SJSA1 (cell line): ENCODE measurements around the gene PYROXD2. TPM values are rescaled to one million over a fixed set of nuclear protein-coding genes. Genes with fewer than 3 reads are reported as not detected.
"Not testable (repeated sequence)": the region's sequence is repeated elsewhere in the genome, so short reads cannot be mapped to it uniquely, and the experiment has no call there.

Experiments used
- DNase-seq, 2 experiments: peaks; one replicate each; pipeline ENCODE4 v3.0.0-alpha.2; 2015 to 2020; ENCODE audit warnings: low spot score in 2 of 2, low read depth in 1 of 2
- H3K27ac ChIP-seq: fragments of 250-450 bp; sonication (Bioruptor Pico); 2 replicates; pipeline ENCODE4 v1.5.1; 2020; ENCODE audit warnings: mild to moderate bottlenecking, moderate library complexity
- H3K27me3 ChIP-seq: fragments of 250-450 bp; sonication (Bioruptor Pico); replicated peaks from 2 replicates; pipeline ENCODE4 v1.5.1; 2020; ENCODE audit warnings: mild to moderate bottlenecking, moderate library complexity
- H3K36me3 ChIP-seq: fragments of 250-450 bp; sonication (Bioruptor Pico); 2 replicates; pipeline ENCODE4 v1.5.1; 2020; ENCODE audit warnings: mild to moderate bottlenecking
- H3K4me1 ChIP-seq: fragments of 250-450 bp; sonication (Bioruptor Pico); replicated peaks from 2 replicates; pipeline ENCODE4 v1.6.1; 2021; ENCODE audit warnings: mild to moderate bottlenecking
- H3K4me3 ChIP-seq: fragments of 250-450 bp; sonication (Bioruptor Pico); 2 replicates; pipeline ENCODE4 v1.5.1; 2020; ENCODE audit warnings: mild to moderate bottlenecking
- H3K9me3 ChIP-seq: fragments of 250-450 bp; sonication (Bioruptor Pico); replicated peaks from 2 replicates; pipeline ENCODE4 v1.5.1; 2020; ENCODE audit warnings: mild to moderate bottlenecking
- total RNA-seq: library from RNA; depleted of rRNA; stranded (reverse); fragments of >200 nt; shearing (Covaris generic); gene quantifications from 2 replicates; pipeline ENCODE4 v1.2.3, GENCODE V29; 2014; rRNA removed

PYROXD2 gene
- total RNA-seq, 1 experiment from 2014 or later = 13.8 TPM

DNA sequence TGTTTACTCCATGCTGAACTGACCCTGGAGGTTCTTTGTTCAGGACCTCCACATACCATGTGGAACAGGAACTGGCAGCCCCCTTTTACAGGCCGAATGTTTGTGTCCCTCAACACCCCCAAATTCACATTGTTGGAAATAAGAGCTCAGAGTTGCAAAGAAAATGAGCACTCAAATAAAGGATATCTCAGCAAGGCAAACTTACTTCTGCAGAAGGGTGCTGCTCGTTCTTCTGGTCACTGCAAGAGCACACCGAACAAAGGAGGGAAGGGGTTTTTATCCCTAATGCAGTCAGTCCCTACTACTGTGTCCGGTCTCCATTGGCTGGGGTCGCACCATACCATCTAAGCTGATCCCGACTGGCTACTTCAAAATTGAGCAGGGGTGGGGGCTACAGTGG, 68.1 kb downstream of the PYROXD2 start:
- no peak for DNase-seq
- Histone ChIP-seq H3K36me3 (no peaks in the 10 kb centered on the region), H3K9me3 (no peaks in the 10 kb centered on the region), H3K27me3 (no peaks in the 10 kb centered on the region), H3K4me1 (no peaks in the 10 kb centered on the region), H3K27ac (no peak overlapping the region), H3K4me3 (no peak overlapping the region)

DNA sequence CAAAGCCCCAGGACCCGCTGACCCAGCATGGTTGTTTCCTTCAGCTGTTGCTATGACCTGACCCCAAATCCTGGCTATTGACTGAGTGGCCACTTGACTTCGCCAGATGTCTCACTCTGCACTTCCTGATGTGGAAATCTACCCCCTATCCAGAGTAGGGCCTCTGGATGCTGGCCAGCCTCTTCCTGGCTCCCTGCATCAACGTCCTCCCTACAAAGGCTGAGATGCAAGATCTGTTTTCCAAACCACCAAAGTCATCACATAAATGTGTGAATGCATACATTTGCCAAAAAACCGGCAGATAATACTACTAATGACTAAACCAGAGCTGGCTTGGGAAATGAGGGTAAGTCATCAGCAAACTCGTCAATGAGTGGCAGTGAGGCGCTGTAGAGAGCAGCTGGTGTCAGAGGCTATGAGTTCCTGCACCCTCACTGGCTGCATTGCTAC, 70.4 kb downstream of the PYROXD2 start:
- no peak overlapping the region for H3K4me3 ChIP-seq
- H3K4me1 ChIP-seq = no peaks in the 10 kb centered on the region
- no peak for DNase-seq
- H3K27ac ChIP-seq = no peak overlapping the region
- no peaks in the 10 kb centered on the region for H3K36me3 ChIP-seq
- no peaks in the 10 kb centered on the region for H3K9me3 ChIP-seq
- H3K27me3 ChIP-seq = no peaks in the 10 kb centered on the region

DNA sequence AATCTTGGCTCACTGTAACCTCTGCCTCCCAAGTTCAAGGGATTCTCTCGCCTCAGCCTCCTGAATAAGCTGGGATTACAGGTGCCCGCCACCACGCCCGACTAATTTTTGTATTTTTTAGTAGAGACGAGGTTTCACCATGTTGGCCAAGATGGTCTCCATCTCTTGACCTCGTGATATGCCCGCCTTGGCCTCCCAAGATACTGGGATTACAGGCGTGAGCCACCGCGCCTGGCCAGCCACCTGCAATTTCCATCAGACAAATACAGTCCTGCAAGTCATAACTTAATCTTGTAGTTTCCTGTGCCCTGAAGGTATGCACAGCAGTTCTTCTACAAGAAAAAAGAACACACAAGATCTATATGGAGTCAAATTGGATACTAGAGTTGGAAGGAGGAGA, 73.3 kb downstream of the PYROXD2 start:
- H3K9me3 ChIP-seq, H3K27me3 ChIP-seq, H3K27ac ChIP-seq, H3K36me3 ChIP-seq, H3K4me1 ChIP-seq, DNase-seq, H3K4me3 ChIP-seq: not testable (repeated sequence)

DNA sequence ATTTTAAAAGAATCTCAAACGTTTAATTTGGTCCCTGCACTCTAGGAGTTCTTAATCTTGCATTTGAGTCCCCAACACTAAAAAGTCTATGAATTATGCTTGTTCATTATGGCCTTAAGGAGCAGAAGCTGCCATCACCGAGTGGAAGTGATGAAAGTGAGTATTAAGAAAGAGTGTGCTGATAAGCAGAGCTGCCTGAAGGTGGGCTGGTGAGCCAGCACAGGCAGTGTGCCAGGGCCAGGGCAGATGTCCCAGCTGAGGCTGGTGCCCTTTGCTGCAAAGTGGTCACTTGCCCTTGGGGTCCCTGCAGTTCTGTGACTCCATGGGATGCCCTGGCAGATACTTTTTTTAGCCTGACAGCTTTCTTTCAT, 74.1 kb downstream of the PYROXD2 start:
- no peak for DNase-seq
- no peak overlapping the region for H3K27ac ChIP-seq
- no peaks in the 10 kb centered on the region for H3K9me3 ChIP-seq
- H3K27me3 ChIP-seq = 0 out of 2 replicates have a peak, but pooled peaks cover 8% of the 10 kb centered on the region
- no peak overlapping the region for H3K4me3 ChIP-seq
- no peaks in the 10 kb centered on the region for H3K4me1 ChIP-seq
- H3K36me3 ChIP-seq = no peaks in the 10 kb centered on the region

DNA sequence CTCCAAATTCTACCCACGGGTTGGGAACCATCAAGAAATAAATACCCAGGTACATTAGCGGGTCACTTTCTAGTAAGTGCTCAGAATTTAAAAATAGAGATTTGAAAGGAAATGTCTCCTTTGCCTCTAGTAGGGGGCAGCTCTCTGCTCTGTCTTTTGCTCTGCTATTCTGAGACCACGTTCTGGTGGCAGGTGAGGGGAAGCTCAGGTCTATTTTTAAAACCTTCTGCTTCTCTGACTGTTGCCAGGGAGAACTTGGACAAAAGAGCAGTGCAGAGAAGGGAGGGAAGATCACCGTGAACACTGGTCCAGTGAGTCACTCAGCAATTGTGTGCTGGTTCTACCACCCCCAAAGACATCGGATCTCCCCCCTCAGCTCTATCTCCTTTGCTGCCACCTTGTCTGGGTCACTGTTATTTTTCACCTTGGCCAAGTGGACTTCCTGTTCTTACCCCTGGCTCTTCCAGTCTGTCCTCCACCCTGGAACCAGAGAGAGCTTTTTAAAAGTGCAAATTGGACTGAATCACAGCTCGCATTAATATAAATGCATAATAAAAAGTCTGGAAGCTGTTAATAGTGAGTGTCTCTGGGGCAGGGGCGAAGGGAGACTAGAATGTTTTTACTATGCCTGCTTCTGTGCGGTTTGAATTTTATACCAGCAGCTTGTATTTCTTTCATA, 74.6 kb downstream of the PYROXD2 start:
- H3K9me3 ChIP-seq = no peaks in the 10 kb centered on the region
- H3K36me3 ChIP-seq = no peaks in the 10 kb centered on the region
- H3K4me3 ChIP-seq = no peak overlapping the region
- no peak for DNase-seq
- H3K27ac ChIP-seq = no peak overlapping the region
- 0 out of 2 replicates have a peak, but pooled peaks cover 8% of the 10 kb centered on the region for H3K27me3 ChIP-seq
- H3K4me1 ChIP-seq = no peaks in the 10 kb centered on the region

DNA sequence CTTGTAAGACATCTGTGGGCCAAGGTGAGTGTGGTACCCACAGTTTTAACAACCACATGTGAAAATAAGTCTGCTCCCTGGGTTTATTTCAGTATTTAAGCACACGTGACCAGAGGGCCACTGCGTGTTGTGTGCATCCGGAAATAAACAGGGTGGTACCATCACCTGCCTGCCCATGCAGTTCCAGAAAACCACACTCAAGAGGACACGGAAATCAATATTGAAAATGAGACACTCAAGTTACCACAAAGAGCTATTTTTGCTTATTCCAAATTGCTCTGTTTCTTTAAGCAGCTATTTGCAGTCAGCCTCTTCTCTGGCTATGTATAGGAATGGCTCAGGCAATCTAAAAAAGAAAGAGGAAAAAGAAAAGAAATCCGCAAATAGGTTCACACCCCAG, 75.2 kb downstream of the PYROXD2 start:
- Histone ChIP-seq H3K27ac (no peak overlapping the region), H3K9me3 (no peaks in the 10 kb centered on the region), H3K4me3 (no peak overlapping the region), H3K4me1 (no peaks in the 10 kb centered on the region), H3K27me3 (0 out of 2 replicates have a peak, but pooled peaks cover 8% of the 10 kb centered on the region), H3K36me3 (no peaks in the 10 kb centered on the region)
- no peak for DNase-seq

DNA sequence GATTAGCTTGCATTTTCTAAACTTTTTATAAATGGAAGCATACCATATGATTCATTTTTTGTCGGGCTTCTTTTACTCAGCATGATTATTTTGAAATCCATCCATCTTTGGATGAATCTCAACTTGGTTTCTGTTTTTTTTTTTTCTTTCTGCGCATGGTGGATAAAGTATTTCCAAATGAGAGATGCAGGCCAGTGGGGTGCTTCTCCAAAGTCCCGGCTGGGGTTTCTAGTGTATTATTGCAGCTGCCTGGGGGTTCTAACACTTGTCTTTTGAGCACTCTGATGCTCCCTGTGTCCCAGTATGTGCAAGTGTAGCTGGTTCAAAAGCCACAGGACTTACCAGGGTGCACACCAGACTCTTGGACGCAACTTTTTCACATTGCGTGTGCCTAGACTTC, 76.1 kb downstream of the PYROXD2 start:
- no peaks in the 10 kb centered on the region for H3K9me3 ChIP-seq
- no peaks in the 10 kb centered on the region for H3K4me1 ChIP-seq
- no peak overlapping the region for H3K4me3 ChIP-seq
- H3K36me3 ChIP-seq = no peaks in the 10 kb centered on the region
- 0 out of 2 replicates have a peak, but pooled peaks cover 8% of the 10 kb centered on the region for H3K27me3 ChIP-seq
- no peak overlapping the region for H3K27ac ChIP-seq
- no peak for DNase-seq

DNA sequence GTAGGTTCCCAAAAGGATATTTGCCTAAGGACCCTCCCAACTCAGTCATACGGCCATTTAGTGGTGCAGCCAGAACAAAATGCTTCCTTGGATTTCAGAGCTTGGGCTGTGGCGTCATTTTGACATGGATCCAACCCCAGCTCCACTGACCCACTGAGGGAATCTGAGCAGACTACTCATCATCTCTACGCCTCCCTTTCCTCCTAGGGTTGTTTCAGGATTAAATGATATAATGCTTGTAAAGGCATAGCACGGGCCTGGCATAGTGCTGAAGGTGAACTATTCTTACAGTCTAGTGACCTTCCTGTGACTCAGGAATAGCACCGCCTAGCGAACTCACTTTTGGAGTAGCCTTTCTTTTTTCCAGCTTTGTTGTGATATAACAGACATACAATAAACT, 76.7 kb downstream of the PYROXD2 start:
- peaks cover 2% of the 10 kb centered on the region for H3K4me1 ChIP-seq
- H3K27ac ChIP-seq = no peak overlapping the region
- DNase-seq = no peak
- no peaks in the 10 kb centered on the region for H3K9me3 ChIP-seq
- no peaks in the 10 kb centered on the region for H3K36me3 ChIP-seq
- no peak overlapping the region for H3K4me3 ChIP-seq
- 0 out of 2 replicates have a peak, but pooled peaks cover 8% of the 10 kb centered on the region for H3K27me3 ChIP-seq

DNA sequence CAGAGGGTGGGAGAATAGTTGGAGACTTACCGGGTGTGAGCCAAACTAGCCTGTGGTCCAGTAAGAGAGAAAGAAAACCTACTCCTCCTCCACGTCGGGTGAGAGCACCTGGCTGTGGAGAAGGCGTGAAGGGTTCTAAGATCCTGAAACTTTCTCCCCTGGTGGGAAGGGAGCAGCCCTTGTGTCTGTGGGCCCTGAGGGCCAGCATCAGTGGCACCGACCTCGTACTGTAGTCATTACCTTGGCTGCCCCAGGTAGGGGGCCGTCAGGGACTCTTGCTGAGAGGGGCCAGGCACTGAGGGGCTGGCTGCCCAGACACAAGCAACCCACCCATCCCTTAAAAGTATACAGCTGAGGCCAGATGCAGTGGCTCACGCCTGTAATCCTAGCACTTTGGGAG, 77.5 kb downstream of the PYROXD2 start:
- H3K4me3 ChIP-seq = no peak overlapping the region
- H3K36me3 ChIP-seq = no peaks in the 10 kb centered on the region
- peaks cover 10% of the 10 kb centered on the region for H3K4me1 ChIP-seq
- DNase-seq = no peak
- H3K27me3 ChIP-seq = 0 out of 2 replicates have a peak, but pooled peaks cover 8% of the 10 kb centered on the region
- H3K9me3 ChIP-seq = no peaks in the 10 kb centered on the region
- no peak overlapping the region for H3K27ac ChIP-seq

Other genes with a start within 250 kb of the PYROXD2 start
- 0.55 TPM in 1 of 2 replicates, not detected in the other for gene LOXL4, start 147.0 kb downstream of the PYROXD2 start, total RNA-seq
- gene HPS1, start 31.8 kb upstream of the PYROXD2 start, total RNA-seq = 38.6 and 41.6 TPM in 2 replicates